Astrocyte of the spinal cord (primary cell): Measurements from ENCODE around the gene DSCAM.
"Not testable (repeated sequence)": the region's sequence is repeated elsewhere in the genome, so short reads cannot be mapped to it uniquely, and the experiment has no call there.

Source experiments
- DNase-seq: peaks from one replicate; pipeline ENCODE4 v3.0.0; 2011; ENCODE audit warnings: low read depth, low spot score
- H3K4me3 ChIP-seq: 2 replicates; pipeline ENCODE4 v1.5.1; 2011; ENCODE audit warnings: low read depth, mild to moderate bottlenecking, low read length, moderate library complexity
- CTCF ChIP-seq: IDR thresholded peaks from 2 replicates; pipeline ENCODE4 v1.5.1; 2012; ENCODE audit warnings: low read depth, mild to moderate bottlenecking, low read length, inconsistent platforms
- in situ Hi-C: cut with HindIII; loops from 2 replicates; pipeline ENCODE4 v1.10.0; 2017; ENCODE audit warnings: low sequenced_read_pairs

The DSCAM gene

GRCh38 chr21:40271164-40271563, 575.8 kb downstream of the DSCAM start:
- DNase-seq = no peak
- TF ChIP-seq CTCF = no peak
- H3K4me3 ChIP-seq = no peak overlapping the region
- in situ Hi-C loops = no loop called here

GRCh38 chr21:40270047-40270446, 576.9 kb downstream of the DSCAM start:
- H3K4me3 ChIP-seq = no peak overlapping the region
- no peak for TF ChIP-seq CTCF
- in situ Hi-C loops = no loop called here
- DNase-seq = no peak

GRCh38 chr21:40269239-40269638, 577.7 kb downstream of the DSCAM start:
- TF ChIP-seq CTCF = no peak
- DNase-seq = no peak
- in situ Hi-C loops = no loop called here
- no peak overlapping the region for H3K4me3 ChIP-seq

GRCh38 chr21:40258456-40258855, 588.5 kb downstream of the DSCAM start:
- in situ Hi-C loops, DNase-seq, H3K4me3 ChIP-seq: not testable (repeated sequence)

- in situ Hi-C loops = no loop called here
- no peak for TF ChIP-seq CTCF
Observed at GRCh38 chr21:40257342-40257741, 589.6 kb downstream of the DSCAM start.

GRCh38 chr21:40255518-40256444, 591.2 kb downstream of the DSCAM start:
- H3K4me3 ChIP-seq = no peak overlapping the region
- no peak for TF ChIP-seq CTCF
- in situ Hi-C loops = no loop called here
- DNase-seq = peak; percentile 5

More at GRCh38 chr21:40257342-40257741, 589.6 kb downstream of the DSCAM start:
- DNase-seq = no peak
- H3K4me3 ChIP-seq = no peak overlapping the region
